HL-60/S4 treated with retinoic acid at 250 ng/mL for 4 days and 3 days (cell line): ENCODE measurements around the gene ABCA3.

Source experiments
- in situ Hi-C: fragments of 300-500 bp; cut with MboI; formaldehyde crosslinking; loops from 2 replicates; pipeline ENCODE4 v1.7.0; 2022; ENCODE audit warnings: low sequenced_read_pairs

Gene ABCA3

DNA sequence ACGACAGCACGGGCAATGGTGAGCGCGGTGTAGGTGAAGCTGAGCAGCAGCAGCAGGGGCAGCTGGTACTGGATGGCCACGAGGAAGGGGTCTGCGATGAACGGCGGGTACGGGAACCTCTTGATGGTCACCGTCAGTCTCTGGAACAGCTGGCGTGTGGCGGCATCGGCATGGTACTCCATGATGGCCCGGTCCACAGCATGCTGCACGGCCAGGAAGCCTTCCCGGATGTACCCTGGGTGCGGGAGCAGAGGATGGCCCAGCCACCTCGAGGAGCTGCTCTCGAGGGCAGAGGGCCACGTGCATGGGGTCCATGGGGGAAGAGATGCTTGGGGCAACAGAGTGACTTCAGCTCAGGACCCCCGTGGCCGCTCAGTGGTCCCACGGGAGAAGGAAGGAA is 20.9 kb downstream of the ABCA3 start:
- in situ Hi-C loops = no loop called here

DNA sequence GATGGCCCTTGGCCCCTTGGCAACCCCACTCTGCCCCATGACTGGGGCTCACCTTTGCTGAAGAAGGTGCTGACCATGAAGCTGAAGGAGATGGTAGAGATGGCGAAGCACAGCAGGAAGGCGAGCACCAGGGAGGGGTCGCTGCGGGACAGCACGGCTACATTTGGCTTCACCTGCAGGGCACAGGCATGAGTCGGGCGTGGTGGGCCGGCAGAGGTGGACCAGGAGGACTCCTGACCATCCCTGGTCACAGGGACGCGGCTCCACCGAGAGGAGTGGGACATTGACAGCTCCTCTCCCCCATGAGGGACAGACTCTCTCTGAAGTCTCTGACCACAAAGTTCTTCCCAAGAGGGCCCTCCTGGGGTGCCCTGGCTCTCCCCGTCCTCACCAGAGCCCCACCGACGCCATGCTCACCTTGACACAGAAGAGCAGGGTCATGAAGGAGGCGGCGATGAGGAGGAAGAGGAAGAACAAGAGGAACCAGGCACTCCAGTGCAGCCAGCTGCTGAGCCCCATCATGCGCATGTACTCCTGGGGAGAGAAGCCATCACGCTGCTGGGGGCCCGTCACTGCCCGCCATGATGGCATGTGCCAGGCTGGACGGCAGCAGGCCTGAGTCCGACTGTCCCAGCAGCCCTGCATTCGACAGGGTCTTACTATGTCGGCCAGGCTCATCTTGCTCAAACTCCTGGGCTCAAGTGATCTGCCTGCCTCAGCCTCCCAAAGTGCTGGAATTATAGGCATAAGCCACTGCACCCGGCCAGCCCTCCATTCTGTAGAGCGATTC is 23.1 kb downstream of the ABCA3 start:
- in situ Hi-C loops = no loop called here

- in situ Hi-C loops = no loop called here
Observed at GRCh38 chr16:2308089-2308962, 32.2 kb downstream of the ABCA3 start.

DNA sequence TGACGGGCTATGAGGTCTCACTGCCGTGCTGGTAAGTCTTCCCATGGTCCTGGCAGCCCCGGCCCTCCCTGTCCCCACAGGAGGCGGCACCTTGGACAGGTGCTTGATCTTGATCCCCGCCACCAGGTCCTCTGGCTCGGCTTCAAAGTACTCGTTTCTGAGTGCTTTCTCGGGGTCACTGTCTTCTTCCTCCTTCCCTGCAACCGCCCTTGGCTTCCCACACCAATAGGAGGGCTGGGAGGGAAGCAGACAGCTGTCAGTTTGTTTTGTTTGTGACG is 40.7 kb downstream of the ABCA3 start:
- in situ Hi-C loops = no loop called here

DNA sequence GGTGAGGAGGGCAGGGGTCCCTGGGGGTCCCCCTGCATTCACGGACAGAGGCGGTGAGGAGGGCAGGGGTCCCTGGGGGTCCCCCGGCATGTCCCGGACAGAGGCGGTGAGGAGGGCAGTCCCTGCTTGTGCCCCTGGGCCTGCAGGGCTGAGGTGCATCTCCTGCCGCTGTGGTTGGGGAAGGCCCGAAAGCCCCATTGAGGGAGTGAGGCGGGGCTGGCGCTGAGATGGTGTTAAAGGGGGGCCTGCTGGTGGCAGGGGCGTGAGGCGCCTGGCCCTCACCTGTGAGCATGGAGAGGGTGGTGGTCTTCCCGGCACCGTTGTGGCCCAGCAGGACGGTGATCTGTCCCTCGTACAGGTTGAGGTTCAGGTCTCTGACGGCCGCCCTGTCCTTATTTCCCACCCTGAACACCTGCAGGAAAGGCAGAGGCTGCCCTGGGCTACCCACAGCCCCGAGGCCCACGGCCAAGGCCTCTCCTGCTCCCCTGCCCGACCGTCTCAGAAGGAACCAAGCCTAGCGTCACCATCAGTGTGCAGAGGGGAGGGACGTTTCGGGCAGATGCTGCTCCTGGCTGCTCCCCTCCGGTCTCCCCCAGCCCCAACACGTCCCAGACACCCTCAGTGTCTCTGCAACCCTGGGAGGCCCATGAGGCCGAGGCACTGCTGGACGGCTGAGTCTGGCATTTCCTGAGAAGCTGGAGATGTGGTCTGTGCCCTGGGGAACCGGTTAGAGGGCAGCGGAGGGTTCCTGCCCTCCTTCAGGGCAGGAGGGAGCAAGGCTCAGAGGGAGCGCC is 41.2 kb downstream of the ABCA3 start:
- in situ Hi-C loops = no loop called here

DNA sequence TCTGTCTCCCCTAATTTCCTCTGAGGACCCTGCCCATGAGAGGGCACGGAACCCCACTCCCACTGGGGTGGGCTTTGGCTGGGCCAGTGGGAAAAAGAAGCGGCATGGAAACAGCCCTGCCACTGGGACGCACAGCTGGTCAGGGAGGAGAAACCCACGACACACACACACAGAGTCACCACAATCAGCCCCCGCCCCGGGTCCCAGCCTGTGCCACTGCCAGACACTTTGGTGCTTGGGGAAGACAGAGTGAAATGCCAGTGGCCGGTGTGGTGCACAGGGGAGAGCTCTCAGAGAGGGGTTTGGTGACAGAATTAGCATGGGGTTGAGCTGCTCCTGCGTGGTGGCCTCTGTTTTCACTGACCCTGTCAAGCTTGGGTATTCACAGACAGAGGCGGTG is 41.9 kb downstream of the ABCA3 start:
- in situ Hi-C loops = no loop called here

DNA sequence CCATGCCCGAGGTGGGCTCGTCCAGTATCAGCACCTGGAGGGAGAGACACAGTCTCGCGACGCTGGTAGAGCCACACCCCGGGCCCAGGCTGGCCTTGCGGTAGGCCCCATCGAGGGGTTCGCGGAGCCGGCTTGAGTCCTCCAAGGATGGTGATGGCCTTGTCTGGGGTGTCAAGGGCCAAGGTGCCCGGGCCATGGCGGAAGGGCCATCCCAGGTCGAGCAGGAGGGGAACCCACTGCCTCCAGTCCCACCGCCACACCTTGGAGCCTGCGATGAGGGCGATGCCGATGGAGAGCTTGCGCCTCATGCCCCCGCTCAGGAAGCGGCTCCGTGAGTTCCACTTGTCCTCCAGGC is 43.0 kb downstream of the ABCA3 start:
- in situ Hi-C loops = no loop called here

- in situ Hi-C loops = no loop called here
Observed at GRCh38 chr16:2296661-2297505, 43.6 kb downstream of the ABCA3 start.

GRCh38 chr16:2295056-2295798 is 45.3 kb downstream of the ABCA3 start:
- in situ Hi-C loops = no loop called here

DNA sequence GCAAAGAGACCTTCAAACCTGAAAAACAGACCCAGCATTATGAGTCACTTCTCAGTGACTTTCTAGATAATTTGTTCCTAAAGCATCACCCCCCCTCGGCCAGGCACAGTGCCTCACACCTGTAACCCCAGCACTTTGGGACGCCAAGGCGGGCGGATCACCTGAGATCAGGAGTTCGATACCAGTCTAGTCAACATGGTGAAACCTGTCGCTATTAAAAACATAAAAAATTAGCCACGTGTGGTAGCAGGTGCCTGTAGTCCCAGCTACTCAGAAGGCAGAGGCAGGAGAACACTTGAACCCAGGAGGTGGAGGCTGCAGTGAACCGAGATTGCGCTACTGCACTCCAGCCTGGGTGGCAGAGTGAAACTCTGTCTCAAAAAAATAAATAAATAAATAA is 48.3 kb downstream of the ABCA3 start:
- in situ Hi-C loops = no loop called here

DNA sequence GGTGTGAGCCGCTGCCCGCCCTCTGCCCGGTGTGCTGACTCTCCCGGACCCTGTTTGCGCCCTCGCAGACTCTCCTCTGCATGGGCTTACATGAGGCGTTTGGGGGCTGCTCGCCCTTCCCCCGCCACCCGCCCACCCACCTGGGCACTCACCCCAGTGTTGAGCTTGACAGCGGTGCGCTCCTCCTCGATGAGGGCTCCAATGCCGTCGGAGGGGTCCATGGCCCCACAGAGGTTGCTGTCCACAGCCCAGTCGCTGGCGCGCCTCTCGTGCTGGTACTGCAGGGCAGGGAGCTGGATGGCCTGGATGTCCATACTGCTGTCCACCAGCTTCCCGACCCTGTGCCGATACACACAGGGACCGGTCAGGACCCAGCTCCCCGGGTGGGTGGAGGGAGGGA is 51.2 kb downstream of the ABCA3 start:
- in situ Hi-C loops = no loop called here

- in situ Hi-C loops = no loop called here
Observed at GRCh38 chr16:2288726-2289125, 51.8 kb downstream of the ABCA3 start.

- in situ Hi-C loops = no loop called here
Observed at GRCh38 chr16:2287916-2288547, 52.5 kb downstream of the ABCA3 start.

DNA sequence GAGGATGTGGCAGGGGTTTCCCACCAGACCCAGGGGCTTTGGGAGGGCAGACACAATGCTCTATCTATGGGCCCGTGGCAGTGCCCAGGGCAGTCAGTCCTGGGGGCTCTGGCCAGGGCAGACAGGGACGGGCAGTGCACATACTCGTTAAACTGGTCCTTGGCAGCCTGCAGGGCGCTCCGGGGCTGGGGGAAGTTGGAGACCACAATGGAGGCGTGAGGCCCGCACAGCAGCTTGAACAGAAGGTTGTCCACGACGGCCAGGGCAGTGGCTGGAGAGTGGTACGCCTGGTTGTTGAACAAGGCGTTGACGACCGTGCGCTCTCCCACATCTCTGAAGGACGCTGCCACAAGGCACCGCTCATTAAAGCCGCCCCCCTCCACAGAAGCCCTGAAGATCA is 54.0 kb downstream of the ABCA3 start:
- in situ Hi-C loops = no loop called here

DNA sequence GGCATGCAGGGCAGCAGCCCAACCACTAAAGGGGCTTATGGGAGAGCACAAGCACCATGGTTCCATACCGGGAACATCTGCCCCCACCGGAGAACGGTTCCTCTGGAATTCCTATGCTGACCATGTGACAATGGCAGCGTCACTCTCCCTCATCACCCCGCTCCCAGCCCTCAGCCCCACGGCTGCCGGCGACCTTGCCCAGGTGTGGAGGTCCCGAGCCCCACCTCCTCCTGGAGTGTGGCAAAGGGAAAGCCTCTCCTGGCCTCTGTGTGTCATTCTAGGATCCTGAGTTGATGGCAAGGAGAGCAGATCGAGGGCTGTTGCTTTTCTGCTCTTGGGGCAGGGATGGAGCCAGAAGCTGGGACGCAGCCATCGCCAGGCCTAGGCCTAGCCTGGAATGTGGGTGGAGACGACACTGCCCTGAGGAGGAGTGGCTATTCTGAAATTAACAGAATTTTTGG is 54.8 kb downstream of the ABCA3 start:
- in situ Hi-C loops = no loop called here

DNA sequence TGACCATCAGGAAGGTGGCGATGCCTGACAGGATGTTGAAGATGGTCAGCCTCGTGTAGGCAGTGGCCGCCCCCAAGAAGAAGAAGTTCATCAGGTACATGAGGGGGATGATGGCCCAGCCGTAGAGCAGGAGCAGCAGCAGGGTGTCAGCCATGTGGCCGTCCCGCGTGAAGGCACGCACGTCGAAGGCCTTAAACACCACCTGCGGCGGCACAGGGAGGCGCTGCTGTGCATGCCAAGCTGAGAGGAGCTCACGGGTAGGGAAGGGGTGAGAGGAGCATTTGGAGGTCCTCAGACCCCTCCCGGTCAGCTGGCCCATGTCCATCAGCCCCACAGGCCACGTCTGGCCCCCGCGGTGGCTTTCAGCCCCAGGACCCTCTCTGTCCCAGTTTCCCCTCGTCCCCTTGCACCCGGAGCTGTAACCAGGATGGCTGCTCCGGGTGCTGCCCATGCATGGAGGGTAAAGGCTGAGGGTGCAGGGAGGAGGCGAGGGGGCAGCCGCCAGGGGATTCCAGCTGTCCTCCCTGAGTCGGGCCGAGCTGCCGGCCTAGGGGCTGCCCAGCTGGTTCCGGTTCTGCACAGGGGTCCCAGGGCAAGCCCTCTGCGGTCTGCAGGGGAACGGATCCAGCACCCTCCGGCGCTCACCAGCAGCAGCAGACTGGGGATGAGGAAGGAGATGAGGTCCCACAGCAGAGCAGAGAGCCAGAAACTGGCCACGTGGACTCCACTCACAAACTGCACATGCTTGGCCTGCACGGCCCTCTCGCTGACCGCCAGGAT is 55.5 kb downstream of the ABCA3 start:
- in situ Hi-C loops = no loop called here

GRCh38 chr16:2284001-2284770 is 56.3 kb downstream of the ABCA3 start:
- in situ Hi-C loops = no loop called here
